H9 (cell line): ENCODE data around the gene RPL18. TPM values are rescaled to one million over a fixed set of nuclear protein-coding genes. Genes with fewer than 3 reads are reported as not detected.

ENCODE experiments used
- DNase-seq: peaks from one replicate; pipeline ENCODE4 v3.0.0-alpha.2; 2017
- H2AFZ ChIP-seq: one replicate; pipeline ENCODE4 v1.6.1; 2013; ENCODE audit warnings: mild to moderate bottlenecking, low read length, control low read depth, moderate library complexity
- H2AK5ac ChIP-seq: 2 replicates; pipeline ENCODE4 v1.6.1; 2013; ENCODE audit warnings: low read length, control low read depth, mixed read lengths; ENCODE audit not compliant: insufficient read length
- H2BK120ac ChIP-seq: one replicate; pipeline ENCODE4 v1.6.1; 2013; ENCODE audit warnings: low read depth, mild to moderate bottlenecking, low read length, control low read depth, inconsistent platforms; ENCODE audit not compliant: poor library complexity, severe bottlenecking
- H2BK12ac ChIP-seq: 2 replicates; pipeline ENCODE4 v1.6.1; 2013; ENCODE audit warnings: low read length, control low read depth, mixed read lengths, low read depth; ENCODE audit not compliant: insufficient read length
- H2BK15ac ChIP-seq: 2 replicates; pipeline ENCODE4 v1.6.1; 2013; ENCODE audit warnings: low read depth, low read length, control low read depth
- H2BK20ac ChIP-seq: one replicate; pipeline ENCODE4 v1.6.1; 2013; ENCODE audit warnings: low read depth, mild to moderate bottlenecking, low read length, control low read depth, inconsistent platforms; ENCODE audit not compliant: poor library complexity, severe bottlenecking
- H2BK5ac ChIP-seq: 2 replicates; pipeline ENCODE4 v1.6.1; 2013; ENCODE audit warnings: low read length, control low read depth, mixed read lengths; ENCODE audit not compliant: insufficient read length
- H3K14ac ChIP-seq: 2 replicates; pipeline ENCODE4 v1.6.1; 2013; ENCODE audit warnings: low read length, control low read depth; ENCODE audit not compliant: insufficient read depth
- H3K18ac ChIP-seq: 2 replicates; pipeline ENCODE4 v1.6.1; 2013; ENCODE audit warnings: low read depth, mild to moderate bottlenecking, mixed read lengths, low read length, control low read depth; ENCODE audit not compliant: insufficient read length
- H3K23ac ChIP-seq: 2 replicates; pipeline ENCODE4 v1.6.1; 2013; ENCODE audit warnings: low read length, control low read depth, mixed read lengths, low read depth; ENCODE audit not compliant: insufficient read length
- H3K23me2 ChIP-seq: 2 replicates; pipeline ENCODE4 v1.6.1; 2013; ENCODE audit warnings: low read depth, mild to moderate bottlenecking, mixed read lengths, low read length, control low read depth; ENCODE audit not compliant: insufficient read length, poor library complexity, severe bottlenecking
- H3K27ac ChIP-seq: 2 replicates; pipeline ENCODE4 v1.5.1; 2013; ENCODE audit warnings: low read length, control low read depth, mixed read lengths, low read depth; ENCODE audit not compliant: insufficient read length
- H3K27me3 ChIP-seq: 2 replicates; pipeline ENCODE4 v1.6.1; 2013; ENCODE audit warnings: low read length, control low read depth, inconsistent platforms; ENCODE audit not compliant: insufficient read depth
- H3K4ac ChIP-seq: 2 replicates; pipeline ENCODE4 v1.6.1; 2013; ENCODE audit warnings: low read depth, mild to moderate bottlenecking, control low read depth, inconsistent platforms, low read length, moderate library complexity
- H3K4me1 ChIP-seq: 2 replicates; pipeline ENCODE4 v1.6.1; 2013; ENCODE audit warnings: low read length, control low read depth, inconsistent platforms; ENCODE audit not compliant: insufficient read depth
- H3K4me2 ChIP-seq: 2 replicates; pipeline ENCODE4 v1.6.1; 2013; ENCODE audit warnings: low read length, control low read depth, mixed read lengths; ENCODE audit not compliant: insufficient read length, insufficient read depth
- H3K56ac ChIP-seq: 2 replicates; pipeline ENCODE4 v1.6.1; 2013; ENCODE audit warnings: low read depth, mild to moderate bottlenecking, mixed read lengths, low read length, control low read depth; ENCODE audit not compliant: insufficient read length
- H3K79me1 ChIP-seq: 2 replicates; pipeline ENCODE4 v1.6.1; 2013; ENCODE audit warnings: low read depth, mild to moderate bottlenecking, moderate library complexity, low read length, control low read depth, inconsistent platforms; ENCODE audit not compliant: insufficient read depth, poor library complexity, severe bottlenecking
- H3K79me2 ChIP-seq: 2 replicates; pipeline ENCODE4 v1.6.1; 2013; ENCODE audit warnings: low read length, control low read depth, inconsistent platforms; ENCODE audit not compliant: insufficient read depth
- H3K9ac ChIP-seq: 2 replicates; pipeline ENCODE4 v1.6.1; 2013; ENCODE audit warnings: low read length, control low read depth, mixed read lengths; ENCODE audit not compliant: insufficient read length; ENCODE audit errors: extremely low read depth
- H3K9me3 ChIP-seq: one replicate; pipeline ENCODE4 v1.6.1; 2013; ENCODE audit warnings: low read depth, low read length, inconsistent platforms; ENCODE audit not compliant: control insufficient read depth
- H3T11ph ChIP-seq: one replicate; pipeline ENCODE4 v1.6.1; 2013; ENCODE audit warnings: mild to moderate bottlenecking, low read length, control low read depth, inconsistent platforms
- H4K20me1 ChIP-seq: one replicate; pipeline ENCODE4 v1.6.1; 2013; ENCODE audit not compliant: control insufficient read depth, insufficient read length, insufficient read depth
- H4K5ac ChIP-seq: 2 replicates; pipeline ENCODE4 v1.6.1; 2013; ENCODE audit warnings: low read depth, mild to moderate bottlenecking, mixed read lengths, low read length, control low read depth; ENCODE audit not compliant: insufficient read length
- H4K8ac ChIP-seq: replicated peaks from 2 replicates; pipeline ENCODE4 v1.6.1; 2013; ENCODE audit warnings: low read length, control low read depth, mixed read lengths, low read depth; ENCODE audit not compliant: insufficient read length
- H4K91ac ChIP-seq: 2 replicates; pipeline ENCODE4 v1.6.1; 2013; ENCODE audit warnings: low read depth, mild to moderate bottlenecking, moderate library complexity, mixed read lengths, low read length, control low read depth; ENCODE audit not compliant: insufficient read length
- H3K27ac Mint-ChIP-seq, 3 experiments: 2 replicates in 2 of 3; 3 replicates in 1 of 3; pipeline ENCODE4 v1.8.0; 2020 to 2021; ENCODE audit warnings: mixed read lengths in 3 of 3, mild to moderate bottlenecking in 1 of 3, moderate library complexity in 1 of 3
- H3K27me3 Mint-ChIP-seq: 2 replicates; pipeline ENCODE4 v1.8.0; 2021; ENCODE audit warnings: low read depth, mild to moderate bottlenecking, moderate library complexity, mixed read lengths
- H3K36me3 Mint-ChIP-seq, 3 experiments: 2 replicates in 2 of 3; 3 replicates in 1 of 3; pipeline ENCODE4 v1.8.0; 2020 to 2021; ENCODE audit warnings: low read depth in 3 of 3, mixed read lengths in 3 of 3; ENCODE audit not compliant: insufficient read depth in 1 of 3
- H3K4me1 Mint-ChIP-seq, 2 experiments: 2 replicates each; pipeline ENCODE4 v1.8.0; 2020; ENCODE audit warnings: mixed read lengths in 2 of 2
- H3K4me3 Mint-ChIP-seq, 2 experiments: 2 replicates in 1 of 2; 3 replicates in 1 of 2; pipeline ENCODE4 v1.8.0; 2020 to 2021; ENCODE audit warnings: mild to moderate bottlenecking in 2 of 2, mixed read lengths in 2 of 2, moderate library complexity in 1 of 2
- H3K9me3 Mint-ChIP-seq, 2 experiments: 2 replicates in 1 of 2; 3 replicates in 1 of 2; pipeline ENCODE4 v1.8.0; 2020; ENCODE audit warnings: mild to moderate bottlenecking in 2 of 2, mixed read lengths in 2 of 2, moderate library complexity in 1 of 2
- CTCF ChIP-seq: fragments of 200-600 bp; sonication (generic); conservative IDR thresholded peaks from 3 replicates; pipeline ENCODE4 v1.8.0; 2021; ENCODE audit warnings: antibody characterized with exemption, mild to moderate bottlenecking
- WGBS: extraction: QIAGEN DNeasy Blood & Tissue Kit; methylation state at CpG from one replicate; pipeline ENCODE4 v1.1.7; 2013; ENCODE audit warnings: missing lambda C conversion rate, low lambda C conversion rate, mixed read lengths; ENCODE audit not compliant: insufficient read length; ENCODE audit errors: extremely low coverage; 5-methylcytosine and 5-hydroxymethylcytosine counted together
- total RNA-seq: library from RNA; stranded (reverse); gene quantifications from 2 replicates; pipeline ENCODE4 v1.2.1, GENCODE V29; 2021

Gene RPL18
- total RNA-seq, 1 experiment from 2014 or later: 1,855 TPM

GRCh38 chr19:48633148-48634035 is 14.4 kb upstream of the RPL18 start:
- H2AFZ ChIP-seq: no peak overlapping the region
- Mint-ChIP-seq H3K36me3 (peaks cover 3 to 20% (median 16%) of the 10 kb centered on the region in 3 experiments; a peak in 6 of 7 replicates), H3K9me3 (no peaks in the 10 kb centered on the region), H3K27ac (no peak overlapping the region), H3K4me1 (peaks cover 27 to 48% of the 10 kb centered on the region in 2 experiments), H3K4me3 (peak overlapping the region in 1 of 2 experiments; percentile 63; a peak in 2 of 5 replicates), H3K27me3 (peaks cover 4% of the 10 kb centered on the region)
- no peak overlapping the region for H2BK5ac ChIP-seq
- H4K5ac ChIP-seq: no peak overlapping the region
- no peaks in the 10 kb centered on the region for H3K79me1 ChIP-seq
- H3K4me1 ChIP-seq: peaks cover 7% of the 10 kb centered on the region; the same call in 1 of the 2 replicates
- no peaks in the 10 kb centered on the region for H3K79me2 ChIP-seq
- no peak overlapping the region for H3K4ac ChIP-seq
- H2BK120ac ChIP-seq: no peak overlapping the region
- H3K23me2 ChIP-seq: peaks cover 32% of the 10 kb centered on the region
- no peak for DNase-seq
- no peak overlapping the region for H2BK15ac ChIP-seq
- H3K23ac ChIP-seq: no peak overlapping the region
- H4K91ac ChIP-seq: no peak overlapping the region
- no peak overlapping the region for H3K4me2 ChIP-seq
- no peak overlapping the region for H2AK5ac ChIP-seq
- no peak overlapping the region for H2BK12ac ChIP-seq
- TF ChIP-seq CTCF: no peak
- H3K14ac ChIP-seq: no peak overlapping the region
- no peak overlapping the region for H3K9ac ChIP-seq
- no peaks in the 10 kb centered on the region for H3K9me3 ChIP-seq
- H3K27me3 ChIP-seq: no peaks in the 10 kb centered on the region; the same call in 1 of the 2 replicates
- H3K56ac ChIP-seq: no peak overlapping the region
- no peak overlapping the region for H2BK20ac ChIP-seq
- H3K27ac ChIP-seq: no peak overlapping the region
- no peaks in the 10 kb centered on the region for H4K20me1 ChIP-seq
- no peak overlapping the region for H3T11ph ChIP-seq
- H3K18ac ChIP-seq: no peak overlapping the region
- WGBS: no CpG with 5 or more reads among the region's 22 CpGs
- H4K8ac ChIP-seq: no peak overlapping the region
